Endothelial cell (in vitro differentiated cells): ENCODE data around the gene SHCBP1L. TPM values are rescaled to one million over a fixed set of nuclear protein-coding genes. Genes with fewer than 3 reads are reported as not detected.
A peak's percentile ranks its signal among the peaks of the same experiment; 100 is the strongest.

ENCODE experiments used
- DNase-seq: peaks from one replicate; pipeline ENCODE4 v3.0.0; 2021; ENCODE audit warnings: low spot score
- H3K27ac Mint-ChIP-seq: one replicate; pipeline ENCODE4 v1.8.0; 2021; ENCODE audit warnings: mixed read lengths, inconsistent platforms; ENCODE audit not compliant: unreplicated experiment
- H3K27me3 Mint-ChIP-seq: one replicate; pipeline ENCODE4 v1.8.0; 2021; ENCODE audit warnings: mild to moderate bottlenecking, moderate library complexity, mixed read lengths, inconsistent platforms; ENCODE audit not compliant: unreplicated experiment
- H3K36me3 Mint-ChIP-seq: one replicate; pipeline ENCODE4 v1.8.0; 2021; ENCODE audit warnings: mild to moderate bottlenecking, low read depth, mixed read lengths, inconsistent platforms; ENCODE audit not compliant: unreplicated experiment
- H3K4me1 Mint-ChIP-seq: one replicate; pipeline ENCODE4 v1.8.0; 2021; ENCODE audit warnings: mild to moderate bottlenecking, mixed read lengths, inconsistent platforms; ENCODE audit not compliant: unreplicated experiment
- H3K4me3 Mint-ChIP-seq: one replicate; pipeline ENCODE4 v1.8.0; 2021; ENCODE audit warnings: mild to moderate bottlenecking, mixed read lengths, inconsistent platforms; ENCODE audit not compliant: unreplicated experiment
- H3K9me3 Mint-ChIP-seq: one replicate; pipeline ENCODE4 v1.8.0; 2021; ENCODE audit warnings: mixed read lengths, inconsistent platforms; ENCODE audit not compliant: unreplicated experiment
- total RNA-seq: library from RNA; stranded (reverse); fragmentation: NEBNext Ultra II Directional; extraction: Animal tissue kit (Norgen Biotek cat#: 25700); gene quantifications from one replicate; pipeline ENCODE4 v1.2.1, GENCODE V29; 2021; ENCODE audit not compliant: unreplicated experiment
- TF ChIP-seq, protein P1 (sequence below): fragments of 200-600 bp; sonication (generic); IDR thresholded peaks from one replicate; pipeline ENCODE4 v1.5.0; 2021; ENCODE audit warnings: antibody characterized with exemption; ENCODE audit not compliant: unreplicated experiment

The SHCBP1L gene
- total RNA-seq, 1 donor from 2014 or later: not detected

GRCh38 chr1:182890927-182891610 lies 61.9 kb downstream of the SHCBP1L start:
- H3K4me3 Mint-ChIP-seq: peak overlapping the region; percentile 9

GRCh38 chr1:182889997-182890396 lies 63.0 kb downstream of the SHCBP1L start:
- Mint-ChIP-seq H3K27ac (peak overlapping the region; percentile 39), H3K36me3 (peaks cover 33% of the 10 kb centered on the region), H3K4me3 (no peak overlapping the region), H3K9me3 (no peaks in the 10 kb centered on the region), H3K4me1 (peaks cover 7% of the 10 kb centered on the region), H3K27me3 (peaks cover 3% of the 10 kb centered on the region)
- TF ChIP-seq, protein P1, sequence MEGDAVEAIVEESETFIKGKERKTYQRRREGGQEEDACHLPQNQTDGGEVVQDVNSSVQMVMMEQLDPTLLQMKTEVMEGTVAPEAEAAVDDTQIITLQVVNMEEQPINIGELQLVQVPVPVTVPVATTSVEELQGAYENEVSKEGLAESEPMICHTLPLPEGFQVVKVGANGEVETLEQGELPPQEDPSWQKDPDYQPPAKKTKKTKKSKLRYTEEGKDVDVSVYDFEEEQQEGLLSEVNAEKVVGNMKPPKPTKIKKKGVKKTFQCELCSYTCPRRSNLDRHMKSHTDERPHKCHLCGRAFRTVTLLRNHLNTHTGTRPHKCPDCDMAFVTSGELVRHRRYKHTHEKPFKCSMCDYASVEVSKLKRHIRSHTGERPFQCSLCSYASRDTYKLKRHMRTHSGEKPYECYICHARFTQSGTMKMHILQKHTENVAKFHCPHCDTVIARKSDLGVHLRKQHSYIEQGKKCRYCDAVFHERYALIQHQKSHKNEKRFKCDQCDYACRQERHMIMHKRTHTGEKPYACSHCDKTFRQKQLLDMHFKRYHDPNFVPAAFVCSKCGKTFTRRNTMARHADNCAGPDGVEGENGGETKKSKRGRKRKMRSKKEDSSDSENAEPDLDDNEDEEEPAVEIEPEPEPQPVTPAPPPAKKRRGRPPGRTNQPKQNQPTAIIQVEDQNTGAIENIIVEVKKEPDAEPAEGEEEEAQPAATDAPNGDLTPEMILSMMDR: no peak
- no peak for DNase-seq

More at GRCh38 chr1:182890927-182891610, 61.9 kb downstream of the SHCBP1L start:
- H3K36me3 Mint-ChIP-seq: peaks cover 23% of the 10 kb centered on the region
- peaks cover 7% of the 10 kb centered on the region for H3K4me1 Mint-ChIP-seq
- DNase-seq: no peak
- H3K27me3 Mint-ChIP-seq: peaks cover 3% of the 10 kb centered on the region
- no peak overlapping the region for H3K27ac Mint-ChIP-seq
- H3K9me3 Mint-ChIP-seq: no peaks in the 10 kb centered on the region
- TF ChIP-seq, protein P1: no peak

DNA sequence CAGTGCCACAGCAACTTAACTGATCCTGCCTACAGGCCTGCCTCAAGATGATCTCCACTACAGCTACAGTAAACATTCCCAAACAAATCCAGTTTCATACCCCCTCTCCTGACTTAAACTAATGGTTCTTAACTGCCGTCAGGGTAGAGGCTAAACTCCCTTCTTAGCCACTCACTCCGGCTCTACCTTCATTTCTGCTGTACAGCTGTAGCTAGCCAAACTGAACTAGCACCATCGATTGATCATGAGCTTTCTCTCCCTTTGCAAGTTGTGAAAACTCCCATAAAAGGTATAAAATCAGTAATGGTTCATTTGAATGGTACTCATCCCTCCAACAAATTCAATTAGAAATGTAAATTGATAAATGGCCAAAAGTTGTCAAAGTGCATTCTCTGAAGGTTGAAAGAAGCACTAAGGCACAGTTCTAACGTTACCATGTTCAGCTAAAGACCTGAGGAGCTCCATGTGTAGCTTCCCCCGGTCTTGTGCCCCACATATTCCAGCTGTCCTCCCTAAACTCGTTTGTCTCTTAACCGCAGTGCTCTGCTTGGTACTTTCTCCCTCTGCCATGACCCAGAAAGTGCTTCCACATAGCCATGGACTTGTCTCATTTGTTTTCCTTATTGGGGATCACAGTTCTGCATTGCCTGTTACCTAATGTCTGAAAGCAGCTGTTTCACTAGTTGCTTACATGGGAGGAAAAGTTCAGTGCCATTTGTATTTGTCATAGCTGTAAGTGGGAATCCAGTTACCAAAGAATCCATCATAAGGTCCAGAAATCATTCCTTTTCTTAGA lies 64.0 kb downstream of the SHCBP1L start:
- peak overlapping the region; percentile 39 for H3K4me3 Mint-ChIP-seq
- peaks cover 36% of the 10 kb centered on the region for H3K36me3 Mint-ChIP-seq
- H3K9me3 Mint-ChIP-seq: no peaks in the 10 kb centered on the region
- H3K27ac Mint-ChIP-seq: no peak overlapping the region
- no peak for DNase-seq
- TF ChIP-seq, protein P1: no peak
- H3K4me1 Mint-ChIP-seq: peaks cover 7% of the 10 kb centered on the region
- H3K27me3 Mint-ChIP-seq: peaks cover 3% of the 10 kb centered on the region

DNA sequence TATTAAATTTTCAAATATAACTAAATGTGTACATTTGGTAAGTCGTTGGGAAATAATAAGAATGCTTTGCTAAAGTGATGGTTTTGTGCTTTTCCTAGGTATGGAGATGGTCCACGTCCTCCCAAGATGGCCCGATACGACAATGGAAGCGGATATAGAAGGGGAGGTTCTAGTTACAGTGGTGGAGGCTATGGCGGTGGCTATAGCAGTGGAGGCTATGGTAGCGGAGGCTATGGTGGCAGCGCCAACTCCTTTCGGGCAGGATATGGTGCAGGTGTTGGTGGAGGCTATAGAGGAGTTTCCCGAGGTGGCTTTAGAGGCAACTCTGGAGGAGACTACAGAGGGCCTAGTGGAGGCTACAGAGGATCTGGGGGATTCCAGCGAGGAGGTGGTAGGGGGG lies 66.0 kb downstream of the SHCBP1L start:
- H3K4me1 Mint-ChIP-seq: peaks cover 7% of the 10 kb centered on the region
- no peaks in the 10 kb centered on the region for H3K9me3 Mint-ChIP-seq

More for the DNA sequence above, 66.0 kb downstream of the SHCBP1L start:
- H3K4me3 Mint-ChIP-seq: peak overlapping the region; percentile 28
- no peak for DNase-seq
- H3K27me3 Mint-ChIP-seq: peaks cover 3% of the 10 kb centered on the region
- H3K27ac Mint-ChIP-seq: no peak overlapping the region
- TF ChIP-seq, protein P1: no peak
- peaks cover 44% of the 10 kb centered on the region for H3K36me3 Mint-ChIP-seq
